GM19438 (cell line): ENCODE results near the gene SLC41A3.

ENCODE experiments used
- ATAC-seq: cut with Tn5 transposase; IDR thresholded peaks from one replicate; pipeline ENCODE4 v1.9.1; 2021; ENCODE audit warnings: low read depth; ENCODE audit not compliant: unreplicated experiment

Gene SLC41A3

GRCh38 chr3:126033051-126033745, 50.7 kb downstream of the SLC41A3 start:
- no peak for ATAC-seq

GRCh38 chr3:126031981-126032471, 51.9 kb downstream of the SLC41A3 start:
- ATAC-seq: no peak

GRCh38 chr3:126030455-126030854, 53.5 kb downstream of the SLC41A3 start:
- no peak for ATAC-seq

GRCh38 chr3:126029241-126029640, 54.7 kb downstream of the SLC41A3 start:
- ATAC-seq: no peak

GRCh38 chr3:126028096-126028495, 55.8 kb downstream of the SLC41A3 start:
- ATAC-seq: no peak

GRCh38 chr3:126026761-126027160, 57.2 kb downstream of the SLC41A3 start:
- no peak for ATAC-seq

- no peak for ATAC-seq
Measured at GRCh38 chr3:126026277-126026751, 57.6 kb downstream of the SLC41A3 start.

- ATAC-seq: no peak
Measured at GRCh38 chr3:126025862-126026261, 58.1 kb downstream of the SLC41A3 start.

GRCh38 chr3:126025116-126025729, 58.7 kb downstream of the SLC41A3 start:
- ATAC-seq: no peak

GRCh38 chr3:126024049-126024854, 59.7 kb downstream of the SLC41A3 start:
- no peak for ATAC-seq

GRCh38 chr3:126023390-126023789, 60.5 kb downstream of the SLC41A3 start:
- no peak for ATAC-seq

GRCh38 chr3:126022741-126023359, 61.1 kb downstream of the SLC41A3 start:
- no peak for ATAC-seq

- ATAC-seq: no peak
Measured at GRCh38 chr3:126021702-126022101, 62.2 kb downstream of the SLC41A3 start.

- no peak for ATAC-seq
Measured at GRCh38 chr3:126021224-126021623, 62.7 kb downstream of the SLC41A3 start.

- ATAC-seq: no peak
Measured at GRCh38 chr3:126019683-126020082, 64.2 kb downstream of the SLC41A3 start.

- no peak for ATAC-seq
Measured at GRCh38 chr3:126018995-126019394, 64.9 kb downstream of the SLC41A3 start.

- ATAC-seq: no peak
Measured at GRCh38 chr3:126018545-126018944, 65.4 kb downstream of the SLC41A3 start.

GRCh38 chr3:126017362-126017761, 66.6 kb downstream of the SLC41A3 start:
- ATAC-seq: no peak

- ATAC-seq: no peak
Measured at GRCh38 chr3:126016616-126017015, 67.3 kb downstream of the SLC41A3 start.

- no peak for ATAC-seq
Measured at GRCh38 chr3:126015075-126015474, 68.8 kb downstream of the SLC41A3 start.

GRCh38 chr3:126014252-126014651, 69.7 kb downstream of the SLC41A3 start:
- ATAC-seq: no peak
